H7 (cell line): ENCODE measurements around the gene OR2AG2. TPM values are rescaled to one million over a fixed set of nuclear protein-coding genes. Genes with fewer than 3 reads are reported as not detected.

ENCODE experiments used
- DNase-seq: peaks from one replicate; pipeline ENCODE4 v3.0.0; 2012
- H3K27me3 ChIP-seq: 2 replicates; pipeline ENCODE4 v1.6.0; 2011; ENCODE audit warnings: mild to moderate bottlenecking, low read length; ENCODE audit not compliant: control insufficient read depth, insufficient read depth
- H3K36me3 ChIP-seq: replicated peaks from 2 replicates; pipeline ENCODE4 v1.5.1; 2011; ENCODE audit warnings: low read length; ENCODE audit not compliant: control insufficient read depth, insufficient read depth
- H3K4me3 ChIP-seq: 2 replicates; pipeline ENCODE4 v1.5.1; 2011; ENCODE audit warnings: low read depth, mild to moderate bottlenecking, control low read depth, low read length, moderate library complexity; ENCODE audit not compliant: insufficient read depth
- total RNA-seq: library from RNA; depleted of rRNA; stranded (reverse); fragments of >200 nt; shearing (Covaris generic); gene quantifications from 2 replicates; pipeline ENCODE4 v1.2.3, GENCODE V29; 2014; rRNA removed

The OR2AG2 gene
- total RNA-seq, 1 experiment from 2014 or later = 0.07 TPM

DNA sequence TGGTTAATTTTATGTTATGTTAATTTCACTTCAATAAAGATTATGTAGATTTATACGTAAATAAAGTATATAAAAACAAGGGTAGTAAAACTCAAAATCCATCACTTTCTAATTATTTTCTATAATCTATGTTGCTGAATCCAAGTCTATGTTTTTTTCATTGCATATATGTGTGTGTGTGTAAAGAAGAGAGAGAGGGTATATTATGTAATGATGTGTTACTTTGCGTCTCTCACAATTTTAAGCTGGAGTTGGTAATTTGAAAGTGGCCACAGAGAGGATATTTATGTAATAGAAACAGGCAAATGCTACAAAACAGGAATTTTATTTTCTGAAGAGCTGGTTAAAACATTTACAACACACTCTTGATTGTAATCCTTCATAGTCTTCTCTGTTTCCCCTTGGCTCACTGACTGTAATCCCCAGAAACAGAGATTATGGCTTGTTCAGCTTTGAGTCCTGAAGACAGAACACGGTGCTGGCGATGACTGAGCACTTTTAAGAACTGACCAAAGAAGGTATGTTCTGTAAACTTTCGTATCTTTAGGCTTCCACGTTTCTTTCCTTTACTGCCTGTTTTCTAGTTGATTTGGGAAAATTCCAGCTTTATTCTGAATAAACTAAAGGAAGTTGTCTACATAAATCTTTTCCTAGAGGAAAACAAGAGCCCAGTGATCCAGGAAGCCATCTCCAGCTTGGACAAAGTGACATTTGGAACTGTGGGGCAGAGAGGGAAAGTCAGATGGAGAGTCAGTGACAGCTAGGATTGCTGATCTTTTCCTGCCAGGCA is 43.6 kb downstream of the OR2AG2 start:
- Histone ChIP-seq H3K36me3 (no peaks in the 10 kb centered on the region), H3K27me3 (no peaks in the 10 kb centered on the region), H3K4me3 (no peak overlapping the region)
- DNase-seq = no peak

DNA sequence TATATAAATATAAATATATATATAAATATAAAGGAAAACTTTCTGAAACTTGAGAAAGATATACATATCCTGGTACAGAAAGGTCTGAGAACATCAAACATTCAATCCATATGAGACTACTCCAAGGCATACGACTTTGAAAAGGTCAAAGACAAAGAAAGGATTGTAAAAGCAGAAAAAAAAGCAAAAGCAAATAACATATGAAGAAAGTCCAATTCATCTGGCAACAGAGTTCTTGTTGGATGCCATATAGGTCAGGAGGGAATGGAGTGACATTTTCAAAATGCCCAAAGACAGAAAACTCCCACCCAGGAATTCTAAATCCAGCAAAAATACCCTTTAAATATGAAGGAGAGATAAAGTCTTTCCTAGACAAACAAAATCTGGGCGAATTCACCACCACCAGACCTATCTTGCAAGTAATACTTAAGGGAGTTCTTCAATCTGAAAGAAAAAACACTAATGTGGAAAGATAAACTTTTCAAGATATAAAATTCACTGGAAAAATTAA is 46.3 kb downstream of the OR2AG2 start:
- Histone ChIP-seq H3K27me3 (no peaks in the 10 kb centered on the region), H3K4me3 (no peak overlapping the region), H3K36me3 (no peaks in the 10 kb centered on the region)
- no peak for DNase-seq

DNA sequence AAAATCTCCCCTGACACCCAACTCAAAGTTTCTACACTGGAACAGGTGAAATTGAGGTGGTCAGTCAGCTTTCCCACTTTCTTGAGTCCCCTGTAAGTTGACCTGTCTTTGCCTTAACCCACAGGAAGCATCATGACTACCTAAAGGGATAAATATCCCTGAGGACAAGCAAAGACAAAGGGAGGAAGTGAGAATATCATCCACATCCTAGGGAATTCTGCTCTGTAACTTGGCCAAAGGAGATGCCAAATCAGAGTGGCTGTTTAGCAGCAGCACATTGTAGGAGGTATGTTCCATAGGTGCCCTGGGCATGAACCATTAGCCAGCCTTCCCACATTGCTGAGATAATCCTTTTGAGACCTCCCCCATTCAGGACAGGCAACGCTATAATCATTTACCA is 47.8 kb downstream of the OR2AG2 start:
- H3K4me3 ChIP-seq = no peak overlapping the region
- no peaks in the 10 kb centered on the region for H3K27me3 ChIP-seq
- no peaks in the 10 kb centered on the region for H3K36me3 ChIP-seq
- no peak for DNase-seq

GRCh38 chr11:6721343-6721742 is 50.4 kb downstream of the OR2AG2 start:
- Histone ChIP-seq H3K36me3 (no peaks in the 10 kb centered on the region), H3K4me3 (no peak overlapping the region)
- DNase-seq = no peak

GRCh38 chr11:6719576-6719975 is 52.2 kb downstream of the OR2AG2 start:
- no peaks in the 10 kb centered on the region for H3K27me3 ChIP-seq
- no peak for DNase-seq
- H3K36me3 ChIP-seq = no peaks in the 10 kb centered on the region
- no peak overlapping the region for H3K4me3 ChIP-seq

More at GRCh38 chr11:6721343-6721742, 50.4 kb downstream of the OR2AG2 start:
- H3K27me3 ChIP-seq = no peaks in the 10 kb centered on the region

DNA sequence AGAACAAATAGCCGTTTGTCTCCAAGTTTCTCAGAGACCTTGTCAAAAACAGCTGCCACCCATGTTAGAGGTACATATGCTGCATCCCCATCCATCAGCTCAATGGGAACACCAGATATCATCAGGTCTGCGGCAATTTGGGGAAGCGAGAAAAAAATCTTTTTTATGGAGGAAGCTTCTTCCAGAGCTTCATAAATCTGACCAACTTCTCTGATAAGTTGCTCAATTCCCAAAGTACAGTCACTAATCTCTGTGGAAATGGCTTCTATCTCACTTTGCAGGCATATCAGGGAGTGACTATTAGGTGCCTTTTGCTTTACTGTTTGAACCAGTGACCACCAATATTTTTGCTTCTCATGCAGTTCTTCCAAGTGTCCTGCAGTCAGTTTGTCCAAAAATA is 54.4 kb downstream of the OR2AG2 start:
- no peak for DNase-seq
- Histone ChIP-seq H3K4me3 (no peak overlapping the region), H3K36me3 (no peaks in the 10 kb centered on the region)

More for the DNA sequence above, 54.4 kb downstream of the OR2AG2 start:
- no peaks in the 10 kb centered on the region for H3K27me3 ChIP-seq

Other genes starting within 250 kb of the OR2AG2 start
- gene RRP8, start 168.4 kb downstream of the OR2AG2 start, total RNA-seq = 18.0 and 20.1 TPM in 2 replicates
- gene ILK, start 168.2 kb downstream of the OR2AG2 start, total RNA-seq = 114 and 130 TPM in 2 replicates
- gene TAF10, start 159.8 kb downstream of the OR2AG2 start, total RNA-seq = 121 and 198 TPM in 2 replicates
- gene TPP1, start 152.6 kb downstream of the OR2AG2 start, total RNA-seq = 13.9 and 17.1 TPM in 2 replicates
- 15.7 and 16.8 TPM in 2 replicates for gene DCHS1, start 116.2 kb downstream of the OR2AG2 start, total RNA-seq
- 72.9 and 110 TPM in 2 replicates for gene MRPL17, start 88.6 kb downstream of the OR2AG2 start, total RNA-seq
- gene OR2AG1, start 11.0 kb upstream of the OR2AG2 start, total RNA-seq = not detected in 2 replicates
- gene OR6A2, start 27.7 kb upstream of the OR2AG2 start, total RNA-seq = 0.04 and 0.07 TPM in 2 replicates
- not detected in 2 replicates for gene OR10A5, start 73.7 kb upstream of the OR2AG2 start, total RNA-seq
- gene OR10A2, start 91.1 kb upstream of the OR2AG2 start, total RNA-seq = not detected in 2 replicates
- gene OR10A4, start 104.6 kb upstream of the OR2AG2 start, total RNA-seq = not detected in 2 replicates
- 0.42 TPM in 1 of 2 replicates, not detected in the other for gene OR2D2, start 120.5 kb upstream of the OR2AG2 start, total RNA-seq
- not detected in 2 replicates for gene OR2D3, start 149.0 kb upstream of the OR2AG2 start, total RNA-seq
- gene ZNF215, start 154.4 kb upstream of the OR2AG2 start, total RNA-seq = 7.1 and 11.8 TPM in 2 replicates
- gene ZNF214, start 248.4 kb upstream of the OR2AG2 start, total RNA-seq = 1.1 and 1.6 TPM in 2 replicates
- gene NLRP14, start 248.5 kb upstream of the OR2AG2 start, total RNA-seq = 0.07 and 0.11 TPM in 2 replicates